ENCODE results near the gene SSX7. TPM values are rescaled to one million over a fixed set of nuclear protein-coding genes. Genes with fewer than 3 reads are reported as not detected.
"Not testable (repeated sequence)": the region's sequence is repeated elsewhere in the genome, so short reads cannot be mapped to it uniquely, and the experiment has no call there.

The SSX7 gene, protein sequence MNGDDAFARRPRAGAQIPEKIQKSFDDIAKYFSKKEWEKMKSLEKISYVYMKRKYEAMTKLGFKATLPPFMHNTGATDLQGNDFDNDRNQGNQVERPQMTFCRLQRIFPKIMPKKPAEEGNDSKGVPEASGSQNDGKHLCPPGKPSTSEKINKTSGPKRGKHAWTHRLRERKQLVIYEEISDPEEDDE
- total RNA-seq, result not detected

DNA sequence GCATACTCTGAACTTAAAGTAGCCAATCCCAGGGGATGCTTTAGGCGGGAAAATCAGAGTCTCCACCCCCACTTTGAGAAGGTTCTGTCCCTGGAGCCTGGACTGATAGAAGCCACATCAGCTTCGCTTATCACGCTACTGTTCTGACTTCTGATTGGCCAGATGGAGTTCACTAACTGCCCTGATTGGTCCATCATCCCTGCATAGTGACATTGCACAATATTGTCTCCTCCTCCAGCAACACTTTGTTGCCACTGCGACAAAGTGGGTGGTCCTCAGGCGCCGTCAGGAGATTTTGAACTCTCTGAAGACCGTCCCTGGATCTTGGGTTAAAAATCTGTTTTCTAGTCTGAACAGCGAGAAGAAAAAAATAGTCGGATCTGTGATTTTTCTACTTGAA is at the start of gene SSX7:
SSX7 (minus strand) TSS at position 101 of the 400 bp plus-strand sequence. CDS start 1,428 bp downstream, outside the sequence.
- H3K9me3 Mint-ChIP-seq; H3K27ac Mint-ChIP-seq; ATAC-seq; DNase-seq (ENCODE audit: low spot score in 2 of 2); H3K36me3 Mint-ChIP-seq: not testable (repeated sequence)

DNA sequence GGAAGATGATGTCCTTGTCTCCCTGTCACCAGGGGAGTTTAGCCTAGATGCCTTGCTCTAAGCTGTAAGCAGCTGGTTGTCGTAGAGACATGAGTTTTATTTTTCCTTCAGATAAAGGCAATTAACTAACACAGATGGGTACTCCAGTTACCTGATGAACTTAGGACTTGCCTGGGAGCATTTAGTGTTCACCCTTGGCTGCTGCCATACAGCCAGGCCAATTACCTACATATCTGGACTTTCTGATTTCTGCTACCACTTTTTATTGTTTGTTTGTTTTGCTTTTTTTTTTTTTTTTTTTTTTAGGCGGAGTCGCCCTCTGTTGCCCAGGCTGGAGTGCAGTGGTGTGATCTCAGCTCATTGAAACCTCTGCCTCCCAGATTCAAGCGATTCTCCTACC is 37.3 kb upstream of the SSX7 start:
- not testable (repeated sequence) for H3K27ac Mint-ChIP-seq; H3K9me3 Mint-ChIP-seq; H3K36me3 Mint-ChIP-seq; DNase-seq (ENCODE audit: low spot score in 2 of 2); ATAC-seq

DNA sequence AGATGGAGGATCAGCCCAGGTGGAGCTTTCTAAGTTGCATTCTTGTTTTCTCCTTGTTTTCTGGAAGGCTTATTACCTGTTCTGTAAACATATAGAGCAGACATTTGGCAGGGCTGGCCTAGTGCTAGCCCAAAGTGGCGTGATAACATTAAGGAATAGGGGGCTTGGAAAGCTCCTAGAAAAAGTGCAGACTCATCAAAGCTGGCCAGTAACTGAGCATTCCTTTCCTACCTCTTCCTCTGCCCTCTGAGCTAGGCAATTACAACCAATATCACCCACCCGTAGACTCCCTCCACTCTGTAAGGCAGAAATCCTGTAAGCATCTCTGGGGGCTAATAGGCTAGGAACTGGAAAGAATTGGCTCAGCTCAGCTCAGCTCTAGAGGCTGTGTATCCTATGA is 7.5 kb upstream of the SSX7 start:
- not testable (repeated sequence) for ATAC-seq; H3K36me3 Mint-ChIP-seq; H3K9me3 Mint-ChIP-seq; DNase-seq (ENCODE audit: low spot score in 2 of 2); H3K27ac Mint-ChIP-seq

DNA sequence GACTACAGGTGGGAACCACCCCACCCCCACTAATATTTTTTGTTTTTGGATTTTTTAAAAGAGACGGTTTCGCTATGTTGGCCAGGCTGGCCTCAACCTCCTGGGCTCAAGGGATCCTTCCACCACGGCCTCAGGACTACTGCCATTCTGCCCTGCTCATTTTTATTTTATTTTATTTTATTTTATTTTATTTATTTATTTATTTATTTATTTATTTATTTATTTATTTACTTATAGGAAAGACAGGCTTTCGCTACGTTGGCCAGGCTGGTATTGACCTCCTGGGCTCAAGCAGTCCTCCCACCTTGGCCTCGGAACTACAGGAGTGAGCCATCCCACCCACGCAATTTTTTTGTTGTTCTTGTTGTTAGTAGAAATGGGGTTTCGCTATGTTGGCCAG is 775 bp upstream of the SSX7 start:
- not testable (repeated sequence) for H3K9me3 Mint-ChIP-seq; H3K27ac Mint-ChIP-seq; ATAC-seq; DNase-seq (ENCODE audit: low spot score in 2 of 2); H3K36me3 Mint-ChIP-seq

DNA sequence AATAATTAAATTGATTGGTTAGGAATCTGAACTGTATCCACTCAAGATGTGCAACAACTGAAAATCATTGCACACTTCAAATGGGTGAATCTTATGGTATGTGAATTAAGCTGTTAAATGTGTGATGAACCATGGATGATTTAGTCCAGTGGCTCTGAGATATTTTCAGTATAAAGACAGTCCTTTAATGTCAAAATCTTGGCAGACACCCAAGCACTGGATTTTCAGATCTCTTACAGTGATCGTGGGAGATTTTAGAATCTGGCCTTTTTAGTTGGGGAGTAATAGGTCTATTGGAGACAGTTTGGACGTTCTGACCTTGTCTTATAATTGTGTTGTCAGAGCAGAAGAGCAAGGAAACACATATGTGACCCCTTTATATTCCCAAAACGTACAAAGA is 4.0 kb downstream of the SSX7 start:
- ATAC-seq; H3K9me3 Mint-ChIP-seq; H3K36me3 Mint-ChIP-seq; H3K27ac Mint-ChIP-seq; DNase-seq (ENCODE audit: low spot score in 2 of 2): not testable (repeated sequence)

DNA sequence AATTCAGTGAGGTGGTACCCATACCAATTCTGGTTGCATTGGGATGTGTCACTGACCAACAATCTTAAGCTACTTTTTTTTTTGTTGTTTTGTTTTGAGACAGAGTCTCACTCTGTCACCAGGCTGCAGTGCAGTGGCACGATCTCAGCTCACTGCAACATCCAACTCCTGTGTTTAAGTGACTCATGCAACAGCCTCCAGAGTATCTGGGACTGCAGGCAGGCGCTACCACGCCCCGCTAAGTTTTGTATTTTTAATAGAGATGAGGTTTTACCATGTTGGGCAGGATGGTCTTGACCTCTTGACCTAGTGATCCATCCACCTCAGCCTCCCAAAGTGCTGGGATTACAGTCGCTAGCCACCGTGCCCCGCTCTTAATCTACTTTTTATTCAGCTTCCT is 5.7 kb downstream of the SSX7 start:
- DNase-seq (ENCODE audit: low spot score in 2 of 2); ATAC-seq; H3K9me3 Mint-ChIP-seq; H3K27ac Mint-ChIP-seq; H3K36me3 Mint-ChIP-seq: not testable (repeated sequence)

DNA sequence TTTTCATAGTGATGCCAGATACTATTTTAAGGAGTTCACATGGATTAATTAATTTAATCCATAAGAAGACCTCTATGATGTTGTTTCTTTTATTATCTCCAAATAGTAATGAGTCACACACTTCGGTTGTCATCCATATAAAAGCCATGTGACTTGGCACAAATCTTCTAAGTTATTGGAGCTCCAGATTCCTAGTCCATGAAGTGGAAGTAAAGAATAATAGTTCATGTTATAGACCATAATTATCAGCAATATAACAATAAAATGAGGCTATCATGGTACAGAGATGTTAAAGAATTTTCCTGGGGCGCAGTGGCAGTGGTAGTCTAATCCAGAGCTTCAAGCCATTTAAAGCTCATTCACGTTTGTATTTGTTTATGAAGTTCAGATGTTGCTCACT is 26.2 kb downstream of the SSX7 start:
- not testable (repeated sequence) for H3K9me3 Mint-ChIP-seq; ATAC-seq; H3K27ac Mint-ChIP-seq; DNase-seq (ENCODE audit: low spot score in 2 of 2); H3K36me3 Mint-ChIP-seq

DNA sequence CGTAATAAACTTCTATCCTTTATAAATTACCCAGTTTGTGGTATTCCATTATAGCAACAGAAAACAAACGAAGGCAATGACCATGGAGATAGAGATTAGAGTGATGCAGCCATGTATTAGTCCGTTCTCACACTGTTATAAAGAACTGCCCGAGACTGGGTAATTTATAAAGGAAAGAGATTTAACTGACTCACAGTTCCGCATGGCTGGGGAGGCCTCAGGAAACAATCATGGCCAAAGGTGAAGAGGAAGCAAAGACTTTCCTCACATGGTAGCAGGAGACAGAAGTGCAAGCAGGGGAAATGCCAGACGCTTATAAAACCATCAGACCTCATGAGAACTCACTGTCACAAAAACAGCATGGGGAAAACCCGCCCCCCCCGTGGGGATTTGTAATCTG is 34.0 kb downstream of the SSX7 start:
- not testable (repeated sequence) for ATAC-seq; DNase-seq (ENCODE audit: low spot score in 2 of 2); H3K36me3 Mint-ChIP-seq; H3K27ac Mint-ChIP-seq; H3K9me3 Mint-ChIP-seq

DNA sequence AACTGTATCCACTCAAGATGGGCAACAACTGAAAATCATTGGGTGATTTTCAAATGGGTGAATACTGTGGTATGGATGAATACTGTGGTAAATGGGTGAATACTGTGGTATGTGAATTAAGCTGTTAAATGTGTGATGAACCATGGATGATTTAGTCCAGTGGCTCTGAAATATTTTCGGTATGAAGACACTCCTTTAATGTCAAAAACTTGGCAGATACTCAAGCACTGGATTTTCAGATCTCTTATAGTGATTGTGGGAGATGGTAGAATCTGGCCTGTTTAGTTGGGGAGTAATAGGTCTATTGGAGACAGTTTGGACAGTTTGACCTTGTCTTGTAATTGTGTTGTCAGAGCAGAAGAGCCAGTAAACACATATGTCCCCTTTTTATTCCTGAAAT is 45.7 kb downstream of the SSX7 start:
- DNase-seq (ENCODE audit: low spot score in 2 of 2) (no peak), ATAC-seq (no peak)
- no peaks in the 10 kb centered on the region for H3K9me3 Mint-ChIP-seq
- no peak overlapping the region for H3K27ac Mint-ChIP-seq
- no peaks in the 10 kb centered on the region for H3K36me3 Mint-ChIP-seq

DNA sequence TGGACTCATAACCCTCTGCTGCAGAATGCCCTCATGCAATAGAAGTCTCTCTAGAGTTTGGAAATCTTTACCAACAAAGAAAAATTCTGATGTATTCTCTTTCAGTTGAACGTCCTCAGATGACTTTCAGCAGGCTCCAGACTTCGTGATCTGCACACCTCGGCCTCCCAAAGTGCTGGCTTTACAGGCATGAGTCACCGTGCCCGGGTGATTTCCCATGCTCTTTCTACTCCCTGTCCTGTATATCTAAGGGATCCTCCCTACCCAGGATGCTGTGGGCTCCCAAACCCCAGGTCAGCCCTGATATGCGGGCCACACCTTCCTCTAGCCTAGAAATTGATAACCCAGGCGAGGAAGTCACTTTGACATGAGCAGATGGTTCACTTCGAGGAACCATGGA is 51.5 kb downstream of the SSX7 start:
- H3K9me3 Mint-ChIP-seq; H3K27ac Mint-ChIP-seq; DNase-seq (ENCODE audit: low spot score in 2 of 2); ATAC-seq; H3K36me3 Mint-ChIP-seq: not testable (repeated sequence)

DNA sequence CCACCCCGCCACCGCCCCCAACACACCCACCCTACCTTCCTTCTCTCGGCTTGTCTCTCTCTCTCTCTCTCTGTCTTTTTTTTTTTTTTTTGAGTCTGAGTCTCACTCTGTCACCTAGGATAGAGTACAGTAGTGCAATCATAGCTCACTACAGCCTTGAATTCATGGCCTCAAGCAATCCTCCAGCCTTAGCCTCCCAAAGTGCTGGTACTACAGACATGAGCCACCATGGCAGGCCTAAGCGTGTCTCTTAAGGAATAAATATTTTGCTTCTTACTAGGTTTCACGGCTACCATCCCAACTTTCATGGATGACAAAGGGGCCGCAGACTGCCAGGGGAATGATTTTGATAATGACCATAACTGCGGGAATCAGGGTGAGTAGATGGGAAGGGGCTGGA is 55.8 kb downstream of the SSX7 start:
- no peak for ATAC-seq
- DNase-seq (ENCODE audit: low spot score in 2 of 2), result no peak

DNA sequence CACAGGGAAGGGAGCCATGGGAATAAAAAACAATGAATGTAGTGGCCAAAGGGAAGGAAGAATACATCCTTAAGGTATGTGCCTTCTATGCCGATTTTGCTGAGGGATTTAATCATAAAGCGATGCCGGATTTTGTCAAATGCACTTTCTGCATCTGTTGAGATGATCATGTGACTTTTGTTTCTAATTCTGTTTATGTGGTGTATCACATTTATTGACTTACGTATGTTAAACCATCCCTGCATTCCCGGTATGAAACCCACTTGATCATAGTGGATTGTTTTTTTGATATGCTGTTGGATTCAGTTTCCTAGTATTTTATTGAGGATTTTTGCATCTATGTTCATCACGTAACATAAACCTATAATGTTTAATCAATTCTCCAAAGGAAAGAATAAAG is 60.0 kb downstream of the SSX7 start:
- Mint-ChIP-seq H3K9me3 (no peaks in the 10 kb centered on the region), H3K27ac (no peak overlapping the region), H3K36me3 (no peaks in the 10 kb centered on the region)
- ATAC-seq (no peak), DNase-seq (ENCODE audit: low spot score in 2 of 2) (no peak)

More for the DNA sequence above, 55.8 kb downstream of the SSX7 start:
- no peak overlapping the region for H3K27ac Mint-ChIP-seq
- no peaks in the 10 kb centered on the region for H3K36me3 Mint-ChIP-seq
- H3K9me3 Mint-ChIP-seq, result no peaks in the 10 kb centered on the region

Other genes with a start within 250 kb of the SSX7 start
- not detected for gene XAGE1A, start 159.1 kb downstream of the SSX7 start, total RNA-seq
- gene XAGE1B, start 137.8 kb downstream of the SSX7 start, total RNA-seq, result not detected
- not detected for gene SSX2, start 52.3 kb upstream of the SSX7 start, total RNA-seq
- not detected for gene SSX2B, start 96.4 kb upstream of the SSX7 start, total RNA-seq
- not detected for gene SPANXN5, start 142.5 kb upstream of the SSX7 start, total RNA-seq
- gene XAGE5, start 156.4 kb upstream of the SSX7 start, total RNA-seq, result not detected
- gene XAGE3, start 213.2 kb upstream of the SSX7 start, total RNA-seq, result not detected
- 10 to 100 TPM; 19.2 to 23.3 TPM for gene FAM156B, start 242.4 kb upstream of the SSX7 start, total RNA-seq

Measured in activated naive CD4-positive, alpha-beta T cell treated with anti-CD3 and anti-CD28 coated beads, Interleukin-2, amount 50 U/mL, for 72 hours (primary cell).